Measurements from ENCODE around the gene DDX19B. TPM values are rescaled to one million over a fixed set of nuclear protein-coding genes. Genes with fewer than 3 reads are reported as not detected.
A peak's percentile ranks its signal among the peaks of the same experiment; 100 is the strongest.

The DDX19B gene
- total and polyA plus RNA-seq, 2 donors (not counting 1 experiment from before 2014, with no cell fraction given), result 33.0 to 35.8 TPM

- Histone ChIP-seq H3K27me3 (replicated peaks in 1 of 4; ENCODE audit: control extremely low read depth in 1 of 4, control insufficient read depth in 3 of 4, insufficient read depth in 4 of 4, low read length in 3 of 4) (no peaks in the 10 kb centered on the region), H3K4me2 (replicated peaks; ENCODE audit: low read depth, low read length, poor library complexity, severe bottlenecking) (peak overlapping the region; percentile 98), H4K20me1 (ENCODE audit: control insufficient read depth, insufficient read depth, low read length, poor library complexity, severe bottlenecking) (no peaks in the 10 kb centered on the region), H3K9ac (ENCODE audit: low read length) (peak overlapping the region; percentile 80), H3K79me2 (ENCODE audit: control insufficient read depth, insufficient read depth, low read length) (peaks cover 11% of the 10 kb centered on the region), H3K27ac (ENCODE audit: low read length in 2 of 2) (peak overlapping the region; percentile 64 to 81), H3K9me3 (ENCODE audit: control extremely low read depth in 1 of 3, control insufficient read depth in 2 of 3, insufficient read depth in 1 of 3, low read length in 2 of 3) (peaks cover 0 to 3% (median 0%) of the 10 kb centered on the region in 3 donors), H3K4me1 (ENCODE audit: control insufficient read depth in 2 of 2, insufficient read depth in 2 of 2, low read length in 2 of 2) (peaks cover 18 to 25% of the 10 kb centered on the region in 2 donors), H3K4me3 (ENCODE audit: control extremely low read depth in 1 of 5, extremely low read depth in 1 of 5, insufficient read depth in 1 of 5, low read depth in 2 of 5, low read length in 4 of 5) (peak overlapping the region; percentile 58 to 89 (median 74)), H3K36me3 (replicated peaks in 1 of 2; ENCODE audit: control extremely low read depth in 1 of 2, control insufficient read depth in 1 of 2, extremely low read depth in 1 of 2, insufficient read depth in 2 of 2, low read length in 1 of 2) (peaks cover 2 to 12% of the 10 kb centered on the region in 2 experiments), H2AFZ (ENCODE audit: insufficient read depth, low read depth, low read length, poor library complexity, severe bottlenecking) (peak overlapping the region; percentile 94)
- TF ChIP-seq EZH2 (IDR thresholded peaks at IDR 0.05; ENCODE audit: borderline replicate concordance, insufficient read depth, low read depth, low read length, poor library complexity, severe bottlenecking) (no peak), CTCF (IDR thresholded peaks at IDR 0.05) (no peak)
- CTCF ChIA-PET, result interaction anchor here (0.7 to 2.9 kb wide), 19 partner anchors 10 to 144 kb away, joined by 3 to 28 read pairs (median 4); partner anchors contain the start of genes COG4, EXOSC6, FCSK and SF3B3
- WGBS (ENCODE audit: insufficient coverage), result under 1% methylated on average over 51 of the region's 52 CpGs
- Mint-ChIP-seq H3K4me3 (peak overlapping the region; percentile 97), H3K27me3 (no peaks in the 10 kb centered on the region), H3K4me1 (peaks cover 8% of the 10 kb centered on the region), H3K27ac (peak overlapping the region; percentile 95), H3K9me3 (ENCODE audit: insufficient read depth) (no peaks in the 10 kb centered on the region)
- POLR2A ChIA-PET, result interaction anchor here (0.5 to 2.8 kb wide), 18 partner anchors 12 to 751 kb away, joined by 3 to 25 read pairs (median 5); partner anchors contain the start of genes COG4, DDX19A, FCSK and SF3B3
- DNase-seq, result peak; percentile 96
- intact Hi-C loops (cut with micrococcal nuclease), result loop anchor here (1.0 kb wide), 6 partner anchors 23 to 142 kb away; partner anchors contain the start of genes COG4, DDX19A, FCSK and SF3B3
- peak; percentile 93 for ATAC-seq (ENCODE audit: low read depth)
Measured at GRCh38 chr16:70380919-70381603, 82.1 kb downstream of the DDX19B start.
